NK-92 (cell line): ENCODE measurements around the gene MRPL38.
"Not testable (repeated sequence)": the region's sequence is repeated elsewhere in the genome, so short reads cannot be mapped to it uniquely, and the experiment has no call there.

Experiments
- DNase-seq: peaks from one replicate; lab custom pipeline; 2025; ENCODE audit not compliant: unreplicated experiment; lab: John Stamatoyannopoulos, UW

MRPL38 gene

DNA sequence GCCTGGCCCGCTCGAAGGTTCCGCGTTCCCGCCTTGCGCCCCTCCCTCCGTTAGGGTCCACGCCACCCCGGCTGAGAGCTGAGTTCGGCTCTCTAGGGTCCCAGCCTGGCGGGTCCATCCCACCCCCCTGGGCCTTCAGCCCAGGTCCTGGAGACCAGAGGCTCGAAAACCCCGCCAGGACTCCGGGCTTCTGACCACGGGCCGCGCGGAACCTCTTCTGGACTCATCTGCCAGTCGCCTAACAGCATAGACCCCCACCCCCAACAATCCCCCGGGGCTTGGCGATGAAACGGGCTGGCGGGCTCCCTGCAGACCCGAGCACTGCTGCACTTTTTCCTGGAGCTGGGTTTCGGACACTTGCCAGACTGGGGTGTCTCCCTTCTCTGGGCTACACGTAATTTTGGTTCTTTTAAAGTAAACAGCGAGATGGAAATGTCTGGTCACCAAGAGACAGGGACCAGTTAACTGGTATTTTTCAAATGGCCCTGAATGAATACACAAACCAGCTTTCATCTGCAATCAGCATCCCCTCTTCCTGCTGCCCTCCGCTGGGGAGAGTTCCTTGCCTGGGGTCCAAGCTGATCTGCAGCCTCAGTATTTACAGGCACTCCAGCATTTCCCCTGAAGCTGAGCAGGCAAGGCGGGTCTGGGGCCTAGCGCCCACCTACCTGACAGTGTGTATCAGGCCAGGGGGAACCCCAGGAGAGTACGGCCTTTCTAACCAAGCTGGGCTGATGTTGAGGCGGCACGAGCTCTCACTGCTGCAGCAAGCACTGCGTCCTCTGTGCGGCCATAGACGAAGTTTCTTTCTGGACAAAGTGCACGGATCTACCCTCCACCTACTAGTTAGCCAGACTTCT is 7.3 kb downstream of the MRPL38 start:
- no peak for DNase-seq

DNA sequence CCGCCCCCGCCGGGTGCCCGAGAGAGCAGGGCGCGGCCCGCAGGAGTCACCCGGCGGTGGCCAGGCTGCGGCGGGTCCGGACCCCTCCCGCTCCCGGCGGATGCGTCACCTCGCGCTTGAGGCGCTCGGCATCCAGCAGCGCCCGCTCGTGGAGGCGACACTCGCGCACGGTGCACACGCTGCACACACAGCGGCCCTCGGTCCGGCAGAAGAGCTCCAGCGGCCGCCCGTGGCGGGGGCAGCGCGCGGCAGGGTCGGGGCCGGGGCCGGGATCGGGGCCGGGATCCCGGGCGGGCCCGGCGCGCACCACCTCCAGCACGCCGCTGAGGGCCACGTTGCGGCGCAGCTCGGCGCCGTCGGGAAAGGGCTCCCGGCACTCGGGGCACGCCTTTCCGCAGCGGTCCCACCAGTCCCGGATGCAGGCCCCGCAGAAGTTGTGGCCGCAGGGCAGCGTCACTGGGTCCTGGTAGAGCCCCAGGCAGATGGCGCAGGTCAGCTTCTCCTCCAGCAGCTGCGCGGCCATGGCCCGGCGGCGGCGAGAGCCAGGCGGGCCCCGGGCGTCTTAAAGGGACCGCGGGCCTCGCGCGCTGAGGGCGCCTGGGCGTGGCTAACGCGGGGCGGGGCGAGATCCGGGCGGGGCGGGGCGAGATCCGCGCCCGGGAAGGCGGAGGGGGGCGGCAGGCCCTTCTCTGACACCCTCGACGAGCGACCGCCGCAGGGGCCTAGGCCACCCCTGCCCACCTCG is 8.1 kb downstream of the MRPL38 start, which contains the start of gene TRIM65:
Gene TRIM65, minus strand, starts transcription at position 537 of the 745 bp plus-strand sequence. Its CDS starts 14 bp downstream, at position 523.
- DNase-seq, result no peak

DNA sequence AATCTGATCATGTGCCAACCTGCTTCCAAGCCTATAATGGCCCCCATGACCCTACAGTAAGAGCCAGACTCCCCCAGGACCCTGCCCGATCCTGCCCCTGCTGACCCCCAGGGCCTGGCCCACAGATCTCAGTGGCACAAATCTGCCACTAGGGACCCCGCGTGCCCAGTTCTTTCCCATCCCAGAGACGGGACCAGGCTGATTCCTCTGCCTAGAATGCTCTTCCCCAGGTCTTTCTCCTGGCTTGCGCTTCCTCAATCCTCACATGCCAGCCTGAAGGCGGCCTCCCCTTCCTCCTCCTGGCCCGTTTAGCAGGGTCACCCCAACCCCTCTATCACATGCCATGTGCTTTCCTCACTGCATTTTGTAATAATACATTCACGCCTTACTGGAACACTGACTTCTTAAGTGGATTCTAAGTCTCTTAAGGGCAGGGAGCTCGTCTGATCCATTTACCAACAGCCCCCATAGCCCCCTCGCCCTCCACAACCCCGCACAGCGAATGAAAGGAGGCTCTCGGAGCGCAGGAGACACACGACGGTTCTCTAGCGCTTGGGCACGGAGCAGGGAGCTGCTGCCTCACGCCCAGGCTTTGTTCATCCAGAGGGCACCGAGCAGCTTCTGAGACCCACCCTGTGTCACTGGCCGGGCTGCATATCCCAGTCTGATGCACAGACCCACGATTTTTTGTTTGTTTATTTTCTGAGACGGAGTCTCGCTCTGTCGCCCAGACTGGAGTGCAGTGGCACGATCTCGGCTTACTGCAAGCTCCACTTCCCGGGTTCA is 9.1 kb downstream of the MRPL38 start:
- DNase-seq, result no peak

DNA sequence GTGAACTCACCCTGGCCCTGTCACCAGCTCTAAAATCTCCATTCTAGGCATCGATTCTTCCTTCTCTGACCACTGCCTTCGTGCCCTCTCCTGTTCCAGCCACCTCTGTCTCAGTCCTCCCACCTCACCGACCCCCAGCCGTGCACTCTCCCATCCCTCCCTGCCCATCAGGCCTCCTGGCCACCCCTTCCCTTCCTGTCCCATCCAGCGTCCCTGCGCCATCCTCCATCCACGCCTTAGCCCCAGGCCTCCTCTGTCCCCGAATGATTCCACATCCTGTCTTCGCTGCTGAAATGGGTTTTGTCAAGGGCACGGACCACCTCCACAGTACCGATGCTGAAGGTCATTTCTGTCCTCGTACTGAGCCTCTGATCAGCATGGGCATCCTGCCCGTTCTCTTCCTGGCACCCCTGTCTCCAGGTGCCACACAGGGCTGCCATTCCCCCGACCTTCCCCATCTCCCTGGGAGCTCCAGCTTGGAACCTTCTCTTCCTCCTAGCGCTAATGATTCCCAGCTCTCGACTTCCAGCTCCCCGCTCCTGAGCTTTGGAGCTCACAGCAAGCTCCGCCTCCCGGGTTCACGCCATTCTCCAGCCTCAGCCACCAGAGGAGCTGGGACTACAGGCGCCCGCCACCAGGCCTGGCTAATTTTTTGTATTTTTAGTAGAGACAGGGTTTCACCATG is 10.5 kb downstream of the MRPL38 start:
- no peak for DNase-seq

DNA sequence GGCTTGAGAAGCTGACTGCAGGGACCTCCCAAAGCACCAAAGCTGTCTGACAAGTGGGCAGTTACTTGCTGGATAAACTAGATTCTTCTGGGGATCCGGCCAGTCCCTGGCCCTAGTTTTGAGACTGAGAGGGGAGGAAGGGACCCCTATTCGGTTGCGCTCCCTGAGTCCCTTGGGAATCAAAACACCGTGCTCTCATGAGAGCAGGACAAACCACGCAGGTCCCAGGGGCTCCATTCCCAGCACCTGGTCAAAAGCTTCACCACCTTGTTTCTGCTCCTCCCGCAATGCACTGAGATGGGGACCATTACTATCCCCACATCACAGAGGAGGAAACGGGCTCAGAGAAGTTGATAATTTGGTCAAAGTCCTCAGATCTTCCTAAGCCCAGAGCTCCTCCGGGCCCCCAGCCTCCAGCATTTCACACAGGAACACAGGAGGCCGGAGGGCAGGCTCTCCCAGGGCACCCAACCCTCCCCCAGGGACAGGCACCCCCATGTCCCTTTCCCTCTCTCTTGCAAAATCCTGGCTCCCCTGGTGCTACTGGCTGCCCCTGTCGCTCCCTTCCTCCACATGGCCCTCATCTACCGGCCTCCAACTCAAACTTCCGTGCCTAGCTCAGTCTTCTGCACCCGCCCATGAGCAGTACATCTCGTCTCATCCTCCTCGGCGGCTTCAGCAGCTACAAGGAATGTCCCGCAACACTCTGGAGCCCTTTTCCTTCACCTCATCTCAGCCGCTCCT is 11.2 kb downstream of the MRPL38 start:
- no peak for DNase-seq

DNA sequence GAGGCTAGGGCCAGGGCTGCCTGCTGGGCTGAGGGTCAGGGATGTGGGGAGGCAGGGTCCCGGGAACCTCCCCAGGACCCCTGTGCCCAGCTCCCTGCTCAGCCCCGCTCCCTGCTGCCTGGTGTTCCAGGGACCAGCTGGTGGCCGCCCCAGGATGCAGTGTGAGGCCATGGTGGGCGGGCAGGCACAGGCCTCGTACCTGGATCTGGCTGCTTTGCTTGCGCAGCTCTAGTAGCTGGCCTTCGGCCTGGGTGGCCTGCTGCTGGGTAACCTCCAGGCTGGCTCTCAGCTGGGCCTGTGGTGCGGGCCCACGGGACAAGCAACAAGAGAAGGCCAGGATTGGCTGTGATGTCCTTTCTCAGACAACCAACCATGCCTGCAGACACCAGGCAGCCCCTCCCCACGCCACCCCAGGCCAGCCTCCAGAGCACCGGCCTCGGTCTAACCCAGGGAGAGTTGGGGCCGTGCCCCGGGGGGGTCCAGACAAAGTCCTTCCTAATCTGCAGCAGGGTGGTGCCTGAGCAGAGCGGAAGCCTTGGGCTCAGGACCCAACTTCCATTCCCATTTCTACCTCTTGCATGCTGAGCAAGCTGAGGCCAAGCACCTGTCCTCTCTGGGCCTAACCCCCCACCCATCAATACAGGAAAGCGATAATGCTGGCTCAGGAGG is 12.0 kb downstream of the MRPL38 start:
- DNase-seq, result no peak

DNA sequence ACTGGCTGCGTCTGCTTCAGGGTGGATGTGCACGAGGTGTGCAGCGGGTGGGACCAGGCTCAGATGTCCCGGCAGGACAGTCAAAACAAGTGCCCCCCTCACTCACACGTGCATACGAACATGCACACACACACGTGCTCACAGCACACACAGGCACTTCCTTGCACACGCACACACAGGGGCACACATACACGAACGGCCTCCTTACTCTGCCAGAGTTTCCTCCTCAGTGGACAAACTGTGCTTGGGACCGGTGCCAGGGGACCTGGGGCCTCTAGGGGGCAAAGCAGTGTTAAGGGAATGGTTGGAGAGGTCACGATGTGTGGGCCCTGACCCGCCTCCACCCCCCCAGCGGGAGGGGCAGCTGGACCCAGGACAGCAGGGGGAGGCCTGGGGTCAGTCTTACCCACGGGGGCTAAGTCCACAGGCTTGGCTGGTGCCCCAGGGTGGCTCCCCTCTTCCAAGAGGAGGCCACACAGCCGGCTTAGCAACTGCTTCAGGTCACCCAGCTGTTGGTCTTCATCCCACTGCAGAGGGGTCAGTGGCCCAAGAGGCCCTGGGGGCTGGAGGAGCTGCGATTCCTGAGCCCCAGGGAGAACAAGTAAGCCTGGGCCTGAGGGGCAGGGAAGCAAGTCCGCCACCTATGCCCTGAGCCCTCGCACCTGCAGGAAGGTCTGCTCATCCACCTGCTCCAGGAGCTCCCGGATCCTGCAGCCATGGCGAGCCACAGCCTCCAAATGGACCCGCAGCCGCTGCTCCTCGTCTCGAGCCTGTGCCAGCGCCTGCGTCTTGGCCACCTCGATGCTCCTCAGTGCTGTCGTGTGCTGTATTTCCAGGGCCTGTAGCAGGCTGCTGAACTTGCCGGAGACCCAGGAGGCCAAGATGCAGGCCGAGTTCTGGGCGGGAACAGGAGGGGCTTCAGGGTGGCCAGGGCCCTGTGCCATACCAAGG is 12.8 kb downstream of the MRPL38 start:
- DNase-seq, result no peak

DNA sequence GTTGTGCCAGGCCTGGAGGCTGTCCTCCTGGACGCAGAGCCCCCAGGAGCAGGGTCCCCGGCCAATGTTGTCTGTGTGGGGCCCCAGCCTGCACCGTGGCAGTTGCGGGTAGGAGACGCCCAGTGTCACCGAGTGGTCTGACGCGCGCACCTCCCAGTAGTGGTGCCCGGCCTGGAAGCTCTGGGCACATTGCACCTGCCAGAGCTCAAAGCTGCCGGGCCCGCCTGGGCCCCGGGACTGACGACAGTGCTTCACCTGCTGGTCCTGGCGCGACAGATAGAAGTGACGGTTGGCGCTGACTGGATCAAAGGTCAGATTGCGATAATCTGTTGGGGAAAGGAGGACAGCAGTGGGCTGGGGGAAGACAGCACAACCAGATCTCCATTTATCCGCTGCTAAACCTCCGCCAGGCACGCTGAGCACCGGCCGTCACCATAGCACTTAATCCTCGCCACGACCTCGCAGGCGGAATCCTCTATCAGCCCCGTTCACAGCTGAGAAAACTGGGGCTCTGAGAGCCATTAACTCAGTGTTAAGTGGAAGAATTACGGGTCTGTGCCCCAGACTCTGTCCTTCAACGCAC is 13.6 kb downstream of the MRPL38 start:
- DNase-seq, result no peak

DNA sequence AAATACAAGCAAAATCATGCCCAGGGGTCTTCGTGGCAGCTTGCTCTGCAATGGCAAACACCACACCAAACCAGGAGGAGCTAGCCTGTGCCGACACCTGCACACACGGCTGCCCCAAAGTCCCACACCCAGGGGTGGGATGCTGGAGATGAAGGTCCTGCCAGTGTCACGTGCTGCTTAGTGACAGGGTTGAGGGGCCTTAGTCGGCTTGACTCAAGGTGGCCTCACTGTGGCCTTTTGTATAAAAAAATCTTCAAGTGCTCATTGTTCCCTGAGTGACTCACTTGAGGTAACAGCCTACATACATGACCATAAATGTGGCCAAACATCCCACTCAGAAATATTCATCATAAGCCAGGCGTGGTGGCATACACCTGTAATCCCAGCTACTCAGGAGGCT is 15.2 kb downstream of the MRPL38 start:
- no peak for DNase-seq

DNA sequence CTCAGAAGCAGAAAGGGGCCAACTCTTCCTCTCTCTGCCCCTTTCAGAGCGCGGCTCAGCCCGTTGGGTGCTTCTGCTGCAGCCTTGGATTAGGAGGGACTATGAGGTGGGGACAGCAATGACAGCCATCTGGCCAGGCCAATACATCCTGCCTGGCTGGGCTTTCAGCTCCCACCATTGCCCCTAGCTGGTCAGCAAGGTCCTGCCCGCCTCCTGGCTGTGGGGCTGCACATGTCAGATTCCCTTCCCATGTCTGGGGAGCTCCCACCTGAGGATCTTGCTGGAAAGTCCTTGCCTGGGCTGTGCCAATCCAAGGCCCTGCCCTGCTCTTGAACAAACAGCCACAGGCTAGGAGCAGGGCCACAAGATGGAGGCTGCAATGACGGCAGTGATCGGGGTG is 16.2 kb downstream of the MRPL38 start:
- no peak for DNase-seq

DNA sequence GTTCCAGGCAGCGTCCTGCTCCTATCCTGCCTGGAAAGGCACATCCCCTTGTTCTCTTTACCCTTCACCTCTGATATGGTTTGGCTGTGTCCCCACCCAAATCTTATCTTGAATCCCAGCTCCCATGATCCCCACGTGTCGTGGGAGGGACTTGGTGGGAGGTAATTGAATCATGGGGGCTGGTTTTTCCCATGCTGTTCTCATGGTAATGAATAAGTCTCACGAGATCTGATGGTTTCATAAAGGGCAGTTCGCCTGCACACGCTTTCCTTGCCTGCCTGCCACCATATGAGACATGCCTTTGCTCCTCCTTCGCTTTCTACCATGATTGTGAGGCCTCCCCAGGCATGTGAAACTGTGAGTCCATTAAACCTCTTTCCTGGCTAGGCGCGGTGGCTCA is 18.8 kb downstream of the MRPL38 start:
- not testable (repeated sequence) for DNase-seq

DNA sequence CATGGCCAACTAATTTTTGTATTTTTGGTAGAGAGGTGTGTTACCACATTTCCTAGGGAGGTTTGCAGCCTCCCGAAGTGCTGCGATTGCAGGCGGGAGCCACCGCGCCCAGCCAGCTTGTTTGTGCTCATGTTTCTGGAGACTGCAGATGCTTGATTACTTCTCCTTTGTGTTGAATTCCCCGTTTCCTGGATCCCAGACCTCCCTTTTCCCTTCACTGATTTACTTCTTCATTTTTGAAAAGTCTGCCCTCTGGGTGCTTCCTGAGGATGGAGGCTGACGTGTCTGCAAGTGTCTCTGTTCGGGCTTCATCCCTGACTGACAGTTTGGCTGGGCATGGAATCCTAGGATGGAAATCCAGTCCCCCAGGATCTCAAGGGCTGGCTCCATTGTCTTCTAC is 19.3 kb downstream of the MRPL38 start:
- DNase-seq, result no peak

DNA sequence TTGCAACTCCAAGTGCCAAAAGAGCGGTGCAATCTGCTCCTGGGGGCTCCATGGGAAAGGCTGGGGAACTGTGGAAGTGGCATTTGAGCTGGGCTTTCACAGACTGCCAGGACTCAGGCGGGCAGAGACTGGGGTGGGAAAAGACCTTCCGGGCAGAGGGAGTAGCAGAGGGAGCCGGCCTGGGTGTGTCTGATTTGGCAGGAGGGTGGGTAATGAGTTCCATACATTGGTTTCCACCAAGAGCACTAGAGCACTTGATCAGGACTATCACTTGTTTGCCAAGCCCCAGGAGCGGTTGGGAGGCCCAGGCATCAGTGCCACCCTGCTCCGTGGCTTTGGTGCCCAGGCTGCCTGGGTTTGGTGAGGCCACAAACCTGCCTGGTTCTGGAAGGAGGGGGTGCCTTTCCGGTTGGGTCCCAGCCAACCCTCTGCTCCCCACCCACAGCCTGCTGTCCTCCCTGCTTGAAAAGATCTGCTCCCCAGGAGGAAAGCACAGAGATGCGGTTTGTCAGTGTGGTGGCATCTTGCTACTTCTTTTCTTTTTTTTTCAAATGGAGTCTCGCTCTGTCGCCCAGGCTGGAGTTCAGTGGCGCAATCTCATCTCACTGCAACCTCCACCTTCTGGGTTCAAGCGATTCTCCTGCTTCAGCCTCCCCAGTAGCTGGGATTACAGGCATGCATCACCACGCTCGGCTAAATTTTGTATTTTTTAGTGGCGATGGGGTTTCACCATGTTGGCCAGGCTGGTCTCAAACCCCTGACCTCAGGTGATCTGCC is 22.8 kb downstream of the MRPL38 start:
- DNase-seq, result no peak

DNA sequence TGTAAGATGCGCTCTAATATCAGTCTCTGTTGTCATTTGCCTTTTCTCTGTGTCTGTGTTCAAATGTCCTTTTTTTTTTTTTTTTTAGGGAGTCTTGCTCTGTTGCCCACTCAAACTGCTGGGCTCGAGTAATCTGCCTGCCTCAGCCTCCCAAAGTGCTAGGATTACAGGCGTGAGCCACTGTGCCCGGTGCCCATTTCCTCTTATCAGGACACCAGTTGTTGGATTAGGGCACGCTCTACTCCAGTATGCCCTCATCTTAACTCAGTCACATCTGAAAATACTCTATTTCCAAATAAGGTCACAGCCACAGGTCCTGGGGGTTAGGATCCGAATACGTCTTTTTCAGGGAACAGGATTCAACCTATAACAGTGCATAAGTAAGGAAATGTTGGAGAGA is 24.4 kb downstream of the MRPL38 start:
- no peak for DNase-seq

DNA sequence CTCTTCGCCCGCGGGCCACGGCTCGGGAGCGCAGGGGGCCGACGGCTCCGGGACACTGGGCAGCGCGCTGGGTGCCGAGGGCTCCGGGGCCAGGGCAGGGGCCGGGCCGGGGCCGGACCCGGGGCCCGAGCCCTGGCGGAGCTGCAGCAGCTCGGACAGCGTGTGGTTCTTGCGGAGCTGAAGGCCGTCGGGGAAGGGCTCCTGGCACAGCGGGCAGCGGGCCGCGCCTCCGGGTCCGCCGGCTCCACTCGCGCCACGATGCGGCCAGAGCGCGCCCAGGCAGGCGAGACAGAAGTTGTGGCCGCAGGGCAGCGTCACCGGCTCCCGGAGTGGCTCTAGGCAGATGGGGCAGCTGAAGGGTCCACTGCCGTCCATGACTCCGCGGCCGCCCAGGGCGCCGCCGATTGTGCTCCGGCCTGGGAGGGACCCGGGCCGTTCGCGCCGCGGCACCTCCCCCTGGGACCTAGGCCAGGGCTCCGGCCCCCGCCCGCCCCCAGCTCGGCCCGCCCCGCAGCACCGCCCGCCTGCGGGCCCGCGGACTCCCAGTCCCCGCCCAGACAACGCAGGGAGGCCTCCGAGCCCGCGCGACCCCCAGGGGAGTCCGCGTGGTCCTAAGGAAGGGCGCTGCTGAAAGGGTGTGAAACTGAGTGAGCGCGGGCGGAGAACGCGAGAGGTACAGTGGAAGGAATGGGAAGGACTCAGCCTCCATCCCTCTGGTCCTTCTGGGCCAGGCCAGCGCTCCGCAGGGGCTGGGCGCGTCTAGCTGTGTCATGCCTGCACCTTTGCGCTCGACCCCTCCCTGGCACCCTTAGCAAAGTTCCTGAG is 26.3 kb downstream of the MRPL38 start, which contains the start of gene TRIM47:
Gene TRIM47, minus strand, starts transcription at position 408 of the 825 bp plus-strand sequence. Its CDS starts 33 bp downstream, at position 375.
- no peak for DNase-seq

DNA sequence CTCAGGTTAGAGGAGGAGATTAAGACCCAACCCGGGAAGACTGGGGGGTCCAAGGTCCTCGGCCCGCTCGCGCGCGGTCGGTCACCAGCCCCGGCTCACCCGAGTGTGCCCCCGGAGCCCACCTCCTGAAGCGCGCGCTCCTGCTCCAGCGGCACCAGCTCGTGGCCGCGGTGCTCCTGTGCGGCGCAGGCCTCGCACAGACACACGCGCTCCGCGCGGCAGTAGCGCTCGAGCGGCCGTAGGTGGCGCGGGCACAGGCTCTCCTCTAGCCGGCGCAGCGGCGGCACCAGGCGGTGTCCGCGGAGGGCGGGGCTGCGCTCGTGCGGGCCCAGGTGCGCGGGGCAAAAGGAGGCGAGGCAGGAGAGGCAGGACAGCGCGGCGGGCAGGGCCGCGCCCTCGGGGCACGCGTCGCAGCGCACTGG is 26.9 kb downstream of the MRPL38 start:
- DNase-seq, result no peak
